HEK293 (cell line): Measurements from ENCODE around the gene FPGS.

Source experiments
- GLI4 ChIP-seq: fragments of 450-650 bp; formaldehyde crosslinking; IDR thresholded peaks from 2 replicates; pipeline ENCODE4 v1.5.1; 2016; ENCODE audit warnings: missing biosample characterization, missing genetic modification characterization
- GLIS1 ChIP-seq: fragments of 450-650 bp; formaldehyde crosslinking; IDR thresholded peaks from 2 replicates; pipeline ENCODE4 v1.5.1; 2016; ENCODE audit warnings: missing biosample characterization, missing genetic modification characterization
- KLF9 ChIP-seq: fragments of 450-650 bp; formaldehyde crosslinking; IDR thresholded peaks from 2 replicates; pipeline ENCODE4 v1.5.1; 2016; ENCODE audit warnings: missing biosample characterization, missing genetic modification characterization, low read depth
- PRDM6 ChIP-seq: fragments of 450-650 bp; formaldehyde crosslinking; IDR thresholded peaks from 2 replicates; pipeline ENCODE4 v1.5.1; 2017; ENCODE audit warnings: missing biosample characterization, missing genetic modification characterization
- SP3 ChIP-seq: fragments of 450-650 bp; formaldehyde crosslinking; IDR thresholded peaks from 2 replicates; pipeline ENCODE4 v1.5.1; 2016; ENCODE audit warnings: missing biosample characterization, missing genetic modification characterization
- ZBTB11 ChIP-seq: fragments of 450-650 bp; formaldehyde crosslinking; conservative IDR thresholded peaks from 2 replicates; pipeline ENCODE4 v1.5.1; 2016; ENCODE audit warnings: low read depth, missing biosample characterization, missing genetic modification characterization
- ZEB2 ChIP-seq: fragments of 450-650 bp; formaldehyde crosslinking; IDR thresholded peaks from 2 replicates; pipeline ENCODE4 v1.5.1; 2016; ENCODE audit warnings: missing biosample characterization, missing genetic modification characterization
- ZFHX2 ChIP-seq: fragments of 450-650 bp; formaldehyde crosslinking; conservative IDR thresholded peaks from 2 replicates; pipeline ENCODE4 v1.5.1; 2016; ENCODE audit warnings: missing biosample characterization, missing genetic modification characterization
- ZNF175 ChIP-seq: fragments of 450-650 bp; formaldehyde crosslinking; IDR thresholded peaks from 2 replicates; pipeline ENCODE4 v1.5.1; 2016; ENCODE audit warnings: missing biosample characterization, missing genetic modification characterization
- ZNF184 ChIP-seq: fragments of 450-650 bp; IDR thresholded peaks from 2 replicates; pipeline ENCODE4 v1.5.1; 2018; ENCODE audit warnings: missing biosample characterization, mild to moderate bottlenecking, missing genetic modification characterization
- ZNF24 ChIP-seq: fragments of 450-650 bp; formaldehyde crosslinking; IDR thresholded peaks from 2 replicates; pipeline ENCODE4 v1.5.1; 2016; ENCODE audit warnings: missing biosample characterization, missing genetic modification characterization
- ZNF274 ChIP-seq, 2 experiments: fragments of 200-500 bp in 1 of 2; fragments of 450-650 bp in 1 of 2; sonication (Bioruptor generic) in 1 of 2; formaldehyde crosslinking in 1 of 2; IDR thresholded peaks; 2 replicates each; pipeline versions ENCODE4 v1.5.1 to v1.6.1; 2014 to 2016; ENCODE audit warnings: borderline replicate concordance in 1 of 2, inconsistent platforms in 1 of 2, low read length in 1 of 2, missing biosample characterization in 1 of 2, missing genetic modification characterization in 1 of 2
- ZNF362 ChIP-seq: fragments of 450-650 bp; formaldehyde crosslinking; IDR thresholded peaks from 2 replicates; pipeline ENCODE4 v1.5.1; 2016; ENCODE audit warnings: missing biosample characterization, missing genetic modification characterization
- ZNF398 ChIP-seq: fragments of 450-650 bp; formaldehyde crosslinking; IDR thresholded peaks from 2 replicates; pipeline ENCODE4 v1.5.1; 2017; ENCODE audit warnings: missing biosample characterization, missing genetic modification characterization
- ZNF426 ChIP-seq: fragments of 450-650 bp; formaldehyde crosslinking; IDR thresholded peaks from 2 replicates; pipeline ENCODE4 v1.5.1; 2017; ENCODE audit warnings: missing biosample characterization, missing genetic modification characterization, mild to moderate bottlenecking, inconsistent platforms, moderate library complexity
- ZNF449 ChIP-seq: fragments of 450-650 bp; formaldehyde crosslinking; IDR thresholded peaks from 2 replicates; pipeline ENCODE4 v1.5.1; 2017; ENCODE audit warnings: missing biosample characterization, mild to moderate bottlenecking, missing genetic modification characterization, moderate library complexity
- ZNF473 ChIP-seq: fragments of 450-650 bp; formaldehyde crosslinking; IDR thresholded peaks from 2 replicates; pipeline ENCODE4 v1.5.1; 2017; ENCODE audit warnings: missing biosample characterization, missing genetic modification characterization
- ZNF530 ChIP-seq: fragments of 450-650 bp; formaldehyde crosslinking; IDR thresholded peaks from 2 replicates; pipeline ENCODE4 v1.5.1; 2016; ENCODE audit warnings: low read depth, missing biosample characterization, missing genetic modification characterization
- ZNF600 ChIP-seq: fragments of 450-650 bp; formaldehyde crosslinking; IDR thresholded peaks from 2 replicates; pipeline ENCODE4 v1.5.1; 2016; ENCODE audit warnings: missing biosample characterization, missing genetic modification characterization
- ZNF626 ChIP-seq: fragments of 450-650 bp; sonication (Bioruptor Pico); formaldehyde crosslinking; IDR thresholded peaks from 2 replicates; pipeline ENCODE4 v1.5.1; 2018; ENCODE audit warnings: missing biosample characterization, missing genetic modification characterization, inconsistent platforms
- ZNF692 ChIP-seq: fragments of 450-650 bp; formaldehyde crosslinking; IDR thresholded peaks from 2 replicates; pipeline ENCODE4 v1.5.1; 2016; ENCODE audit warnings: missing biosample characterization, missing genetic modification characterization
- ZNF747 ChIP-seq: fragments of 450-650 bp; formaldehyde crosslinking; IDR thresholded peaks from 2 replicates; pipeline ENCODE4 v1.5.1; 2016; ENCODE audit warnings: missing biosample characterization, missing genetic modification characterization
- ZNF76 ChIP-seq: fragments of 450-650 bp; formaldehyde crosslinking; IDR thresholded peaks from 2 replicates; pipeline ENCODE4; 2016; ENCODE audit warnings: low read depth, missing biosample characterization, missing genetic modification characterization, borderline replicate concordance
- ZSCAN23 ChIP-seq: fragments of 450-650 bp; formaldehyde crosslinking; IDR thresholded peaks from 2 replicates; pipeline ENCODE4 v1.5.1; 2016; ENCODE audit warnings: missing biosample characterization, missing genetic modification characterization
- ZSCAN4 ChIP-seq: fragments of 450-650 bp; formaldehyde crosslinking; IDR thresholded peaks from 2 replicates; pipeline ENCODE4 v1.5.1; 2017; ENCODE audit warnings: missing biosample characterization, missing genetic modification characterization

Gene FPGS

GRCh38 chr9:127785023-127785932 lies 17.4 kb upstream of the FPGS start (continued):
- TF ChIP-seq ZNF398 (peak; percentile 74), PRDM6 (tag by site-specific recombination) (no peak), SP3 (tag by site-specific recombination) (peak; percentile 54), ZNF600 (tag by site-specific recombination) (0 out of 2 replicates have a peak, but pooled peaks have one; percentile 25), ZFHX2 (peak; percentile 84), ZSCAN23 (tag by site-specific recombination) (no peak), ZSCAN4 (no peak), ZNF626 (tag by site-specific recombination) (no peak), ZEB2 (tag by site-specific recombination) (0 out of 2 replicates have a peak, but pooled peaks have one; percentile 72), ZNF449 (peak; percentile 68; the same call in 1 of the 2 replicates), ZNF692 (tag by site-specific recombination) (peak; percentile 55; the same call in 1 of the 2 replicates), ZNF426 (tag by site-specific recombination) (no peak), ZNF175 (tag by site-specific recombination) (no peak), ZNF184 (no peak), ZNF530 (tag by site-specific recombination) (no peak), ZNF76 (no peak), GLI4 (no peak), ZNF362 (no peak), KLF9 (tag by site-specific recombination) (no peak; the same call in 1 of the 2 replicates), ZBTB11 (tag by site-specific recombination) (no peak), ZNF24 (tag by site-specific recombination) (no peak), ZNF274 (IDR thresholded peaks at IDR 0.05; ENCODE audit: low read length) (no peak), ZNF274 (tag by site-specific recombination; IDR thresholded peaks at IDR 0.05; ENCODE audit: borderline replicate concordance) (no peak), ZNF473 (tag by site-specific recombination) (no peak), GLIS1 (tag by site-specific recombination) (peak; percentile 79), ZNF747 (tag by site-specific recombination) (no peak)
